Measurements from ENCODE around the gene RNF208.

The RNF208 gene

GRCh38 chr9:137237759-137238726 lies 16.0 kb upstream of the RNF208 start:
- peak; percentile 12 for DNase-seq

GRCh38 chr9:137236936-137237421 lies 14.9 kb upstream of the RNF208 start:
- DNase-seq = no peak

- peak; percentile 12 for DNase-seq
Observed at GRCh38 chr9:137236238-137236935, 14.3 kb upstream of the RNF208 start.

- no peak for DNase-seq
Observed at GRCh38 chr9:137235424-137236237, 13.6 kb upstream of the RNF208 start.

- no peak for DNase-seq
Observed at GRCh38 chr9:137234758-137235423, 12.9 kb upstream of the RNF208 start.

GRCh38 chr9:137234055-137234697 lies 12.1 kb upstream of the RNF208 start:
- DNase-seq = no peak

GRCh38 chr9:137233143-137233980 lies 11.3 kb upstream of the RNF208 start:
- no peak for DNase-seq

- DNase-seq = no peak
Observed at GRCh38 chr9:137232510-137232909, 10.5 kb upstream of the RNF208 start.

- DNase-seq = no peak
Observed at GRCh38 chr9:137232101-137232500, 10.1 kb upstream of the RNF208 start.

GRCh38 chr9:137231372-137232039 lies 9.5 kb upstream of the RNF208 start:
- no peak for DNase-seq

GRCh38 chr9:137230705-137231371 lies 8.8 kb upstream of the RNF208 start, which contains the start of gene SLC34A3:
Gene SLC34A3 (plus strand): TSS chr9:137230901. CDS start chr9:137231703, 802 bp downstream.
- DNase-seq = no peak

GRCh38 chr9:137229903-137230704 lies 8.1 kb upstream of the RNF208 start:
- no peak for DNase-seq

GRCh38 chr9:137228968-137229896 lies 7.2 kb upstream of the RNF208 start:
- no peak for DNase-seq

- no peak for DNase-seq
Observed at GRCh38 chr9:137228506-137228967, 6.5 kb upstream of the RNF208 start.

- DNase-seq = no peak
Observed at GRCh38 chr9:137227853-137228505, 5.9 kb upstream of the RNF208 start.

GRCh38 chr9:137227054-137227852 lies 5.2 kb upstream of the RNF208 start, which contains the start of gene RNF224:
Gene RNF224 (plus strand): TSS chr9:137227502. CDS start chr9:137228336, 834 bp downstream.
- DNase-seq = peak; percentile 23

Measured in NCI-H526 treated with DMSO at 0.1 percent for 48 hours (cell line).